Measurements from ENCODE around the gene RBM17. TPM values are rescaled to one million over a fixed set of nuclear protein-coding genes. Genes with fewer than 3 reads are reported as not detected.
"Not testable (repeated sequence)": the region's sequence is repeated elsewhere in the genome, so short reads cannot be mapped to it uniquely, and the experiment has no call there.

The RBM17 gene
- 69.5 and 94.6 TPM in 2 replicates for total RNA-seq

- peak; percentile 90 for DNase-seq (ENCODE audit: low read depth, low spot score)
Observed at GRCh38 chr10:6088721-6089333, at the start of gene RBM17. TSS of gene RBM17 (plus strand) at chr10:6089034. CDS start at chr10:6097066, 8,032 bp downstream.

GRCh38 chr10:6039711-6040110, 49.1 kb upstream of the RBM17 start:
- no peak for DNase-seq (ENCODE audit: low read depth, low spot score)

DNA sequence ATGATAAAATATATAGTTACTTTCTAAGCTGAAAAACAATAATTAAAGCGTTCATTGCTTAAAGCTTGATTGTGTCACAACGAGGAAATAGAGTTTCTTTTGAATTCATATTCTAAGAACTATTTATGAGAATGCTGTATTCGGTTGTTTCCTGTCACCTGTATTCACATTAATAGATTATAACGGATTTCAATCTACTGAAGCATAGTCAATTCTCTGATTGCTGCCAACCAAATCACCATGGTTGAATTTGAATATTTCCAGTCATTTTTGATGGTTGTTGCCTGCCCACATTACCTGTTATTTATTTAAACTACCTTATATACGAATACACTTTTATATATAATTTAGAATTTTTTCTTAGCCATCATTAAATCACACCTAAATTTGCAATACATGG, 48.6 kb upstream of the RBM17 start:
- DNase-seq (ENCODE audit: low read depth, low spot score): no peak

DNA sequence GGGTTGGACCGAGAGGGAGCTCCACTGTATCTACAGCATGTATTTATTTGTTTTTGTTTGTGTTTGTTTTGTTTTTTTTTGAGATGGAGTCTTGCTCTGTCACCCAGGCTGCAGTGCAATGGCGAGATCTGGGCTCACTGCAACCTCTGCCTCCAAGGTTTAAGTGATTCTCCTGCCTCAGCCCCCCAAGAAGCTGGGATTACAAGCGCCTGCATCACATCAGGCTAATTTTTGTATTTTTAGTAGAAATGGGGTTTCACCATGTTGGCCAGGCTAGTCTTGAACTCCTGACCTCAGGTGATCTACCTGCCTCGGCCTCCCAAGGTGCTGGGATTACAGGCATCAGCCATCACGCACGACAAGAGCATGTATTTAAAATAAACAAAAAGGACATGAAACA, 45.5 kb upstream of the RBM17 start:
- DNase-seq (ENCODE audit: low read depth, low spot score): not testable (repeated sequence)

- DNase-seq (ENCODE audit: low read depth, low spot score): no peak
Observed at GRCh38 chr10:6044060-6044459, 44.8 kb upstream of the RBM17 start.

DNA sequence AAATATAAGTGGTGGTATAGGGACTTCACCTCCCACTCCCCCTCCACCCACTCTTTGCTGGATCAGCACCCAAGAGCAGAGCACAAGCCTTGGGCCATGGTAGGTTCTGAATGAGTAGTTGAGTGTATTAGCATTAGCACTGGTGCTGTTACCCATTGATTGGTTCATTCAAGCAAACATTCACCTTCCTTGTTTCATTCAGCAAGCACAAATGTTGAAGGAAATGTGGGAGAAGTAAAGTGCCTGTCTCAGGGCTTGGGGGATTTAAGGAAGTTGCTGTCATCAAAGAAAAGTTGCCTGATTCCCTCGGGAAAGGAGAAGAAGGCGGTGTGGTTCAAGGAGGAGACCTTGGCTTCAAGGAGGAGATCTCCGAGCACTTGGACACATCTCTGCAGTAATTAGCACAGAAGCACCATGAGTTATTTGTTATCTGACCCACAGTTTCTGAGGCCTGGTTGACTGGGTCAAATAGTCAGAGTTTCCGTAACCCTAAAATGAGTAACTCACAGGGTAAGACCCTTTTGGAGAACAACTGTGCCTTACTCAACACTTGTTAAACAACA, 44.0 kb upstream of the RBM17 start:
- no peak for DNase-seq (ENCODE audit: low read depth, low spot score)

GRCh38 chr10:6045314-6045848, 43.5 kb upstream of the RBM17 start:
- DNase-seq (ENCODE audit: low read depth, low spot score): no peak

DNA sequence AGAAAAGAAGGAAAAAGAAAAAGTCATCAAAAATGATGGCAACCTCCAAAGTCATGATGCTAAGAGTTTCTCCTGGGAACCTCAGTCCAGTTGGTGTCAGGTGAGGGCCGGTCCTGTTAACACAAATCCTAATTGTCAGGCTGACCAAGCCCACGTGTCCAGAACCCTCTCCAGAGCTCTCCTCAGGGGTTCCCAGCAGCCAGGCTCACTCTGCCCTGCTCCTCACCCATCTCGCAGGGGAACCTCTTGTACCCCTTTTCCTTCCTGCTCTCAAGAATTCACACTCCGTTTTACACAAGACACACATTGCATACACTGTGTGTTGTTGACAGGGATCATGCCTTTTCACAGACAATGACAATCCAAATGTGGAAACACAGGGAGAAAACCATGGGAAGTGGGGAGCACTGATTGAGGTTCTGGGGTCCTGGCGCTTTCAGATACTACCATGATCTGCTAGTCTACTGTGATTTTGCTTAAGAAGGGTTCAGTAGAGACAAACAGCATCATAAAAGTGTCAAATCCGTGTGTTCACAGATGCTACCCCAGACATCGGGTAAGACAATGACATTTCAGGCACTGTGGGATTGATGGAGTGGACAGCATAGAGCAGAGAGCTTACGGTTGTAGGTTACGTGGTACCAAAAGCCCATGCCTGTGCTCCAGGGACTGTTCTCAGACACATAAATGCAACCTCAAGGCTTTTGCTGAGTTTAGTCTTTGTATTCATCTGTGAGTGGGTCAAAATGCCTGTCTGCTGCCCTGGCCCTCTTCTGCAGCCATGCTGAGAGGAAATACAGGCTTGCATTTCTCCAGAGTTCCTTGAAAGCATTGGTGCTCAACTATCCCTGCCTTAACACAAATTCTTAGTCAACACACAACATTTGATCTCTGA, 42.7 kb upstream of the RBM17 start:
- DNase-seq (ENCODE audit: low read depth, low spot score): no peak

GRCh38 chr10:6046773-6047611, 41.8 kb upstream of the RBM17 start:
- DNase-seq (ENCODE audit: low read depth, low spot score): no peak

- DNase-seq (ENCODE audit: low read depth, low spot score): no peak
Observed at GRCh38 chr10:6047847-6048246, 41.0 kb upstream of the RBM17 start.

DNA sequence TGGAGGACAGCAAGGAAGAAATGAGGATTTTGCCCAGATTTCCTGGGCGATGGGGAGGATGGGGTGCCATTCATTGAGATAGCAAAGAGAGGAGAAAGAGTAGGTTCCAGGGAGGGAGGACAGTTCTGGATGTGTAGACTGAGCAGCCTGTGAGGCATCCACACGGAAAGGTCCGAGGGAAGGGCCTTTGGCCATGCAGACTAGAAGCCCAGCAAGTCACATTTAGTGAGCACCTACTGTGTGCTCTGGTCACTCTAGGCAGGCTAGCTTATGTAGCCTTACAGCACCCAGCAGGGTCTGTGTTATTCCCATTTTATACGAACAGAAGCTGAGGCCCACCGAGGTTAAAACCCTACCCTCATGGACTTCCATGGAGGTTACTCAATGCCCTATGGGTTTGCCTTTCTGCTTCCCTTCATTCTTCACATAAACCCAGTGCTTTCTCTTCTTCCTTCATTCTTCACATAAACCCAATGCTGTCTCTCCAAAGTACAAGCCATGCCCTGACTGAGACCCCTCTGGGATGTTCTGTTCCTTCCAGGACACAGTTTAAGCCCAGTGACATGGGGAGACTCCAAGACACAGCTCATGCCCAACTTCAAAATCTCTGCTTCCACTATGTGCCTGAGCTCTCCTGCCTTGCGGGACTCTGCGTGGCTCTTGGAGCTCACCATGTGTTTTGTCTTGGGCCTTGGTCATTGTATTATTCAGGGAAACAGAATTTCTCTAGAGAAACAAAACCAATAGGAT, 40.4 kb upstream of the RBM17 start:
- DNase-seq (ENCODE audit: low read depth, low spot score): no peak

DNA sequence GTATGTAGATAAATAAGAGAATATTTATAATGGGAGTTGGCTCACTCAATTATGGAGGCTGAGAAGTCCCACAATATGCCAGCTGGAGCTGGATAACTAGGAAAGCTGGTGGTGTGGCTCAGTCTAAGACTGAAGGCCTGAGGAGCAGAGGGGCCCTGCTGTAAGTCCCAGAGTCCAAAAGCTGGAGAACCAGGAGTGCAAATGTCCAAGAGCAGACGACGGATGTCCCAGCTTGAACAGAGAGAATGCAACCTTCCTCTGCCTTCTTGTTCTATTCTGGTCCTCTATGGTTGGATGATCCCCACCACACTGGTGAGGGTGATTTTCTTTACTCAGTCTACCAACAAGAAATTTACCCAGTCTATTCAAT, 39.8 kb upstream of the RBM17 start:
- DNase-seq (ENCODE audit: low read depth, low spot score): no peak

GRCh38 chr10:6050801-6051445, 37.9 kb upstream of the RBM17 start:
- no peak for DNase-seq (ENCODE audit: low read depth, low spot score)

DNA sequence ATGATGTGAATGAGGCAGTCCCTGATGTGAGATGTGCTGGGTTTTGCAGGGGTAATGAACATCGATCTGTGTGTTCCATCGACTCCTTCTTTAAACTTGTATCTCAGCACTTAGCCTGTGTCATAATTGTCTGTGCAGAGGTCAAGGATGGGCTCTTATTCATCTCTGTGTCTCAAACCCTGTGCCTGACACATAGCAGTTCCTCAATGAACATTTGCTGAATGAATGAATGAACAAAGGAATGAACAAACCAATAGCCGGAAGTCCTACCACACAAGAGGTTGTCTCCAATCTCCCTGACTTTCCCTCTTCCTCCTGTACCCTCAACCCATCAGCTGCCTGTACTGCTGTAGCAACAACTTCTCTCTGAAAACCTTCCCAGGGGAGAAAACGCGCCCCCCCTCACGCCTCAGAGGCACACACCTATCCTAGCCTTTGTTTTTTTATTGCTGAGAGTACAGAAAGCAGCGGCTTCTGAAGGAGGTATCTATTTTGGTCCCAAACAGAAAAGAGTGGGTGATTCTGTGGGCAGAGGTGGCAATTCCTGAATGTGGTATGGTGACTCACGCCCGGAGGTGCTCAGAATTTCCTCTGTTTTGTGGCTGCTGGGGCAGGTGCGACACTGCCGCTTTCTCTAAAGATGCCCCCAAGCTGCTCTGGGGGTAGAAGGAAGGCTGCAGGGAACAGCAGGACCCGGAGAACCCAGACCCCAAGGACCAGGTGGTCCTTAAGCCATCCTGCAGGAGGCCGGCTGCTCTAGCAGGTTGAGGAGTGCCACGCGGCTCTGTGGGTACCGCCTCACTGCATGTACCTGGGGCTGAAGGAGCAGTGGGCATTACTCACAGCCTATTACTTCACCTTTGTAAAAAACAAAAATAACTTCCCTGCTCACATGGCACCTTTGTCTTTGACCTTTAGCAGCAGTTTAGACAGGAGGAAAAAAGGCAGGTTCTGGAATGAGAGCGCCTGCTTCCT, 36.3 kb upstream of the RBM17 start:
- no peak for DNase-seq (ENCODE audit: low read depth, low spot score)

DNA sequence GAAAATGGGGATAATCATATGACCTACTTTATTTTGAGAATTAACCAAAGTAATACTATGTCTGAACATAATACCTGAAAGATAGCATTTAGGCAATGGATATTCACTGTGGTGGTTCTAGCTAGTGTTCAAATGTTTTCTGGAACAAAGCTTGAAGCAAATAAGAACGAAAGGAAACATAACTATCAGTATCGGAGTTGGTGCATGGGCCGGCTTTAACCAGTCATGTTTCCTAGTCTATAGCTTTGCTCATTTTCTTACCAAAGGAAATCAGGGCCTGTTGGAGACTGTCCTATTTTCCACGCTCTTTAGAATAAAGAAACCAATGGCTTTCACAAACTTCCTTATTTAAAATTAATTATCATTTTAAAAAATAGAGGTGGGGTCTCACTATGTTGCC, 35.5 kb upstream of the RBM17 start:
- no peak for DNase-seq (ENCODE audit: low read depth, low spot score)

- DNase-seq (ENCODE audit: low read depth, low spot score): no peak
Observed at GRCh38 chr10:6053816-6054631, 34.8 kb upstream of the RBM17 start.

- no peak for DNase-seq (ENCODE audit: low read depth, low spot score)
Observed at GRCh38 chr10:6054884-6055283, 34.0 kb upstream of the RBM17 start.

GRCh38 chr10:6055929-6056328, 32.9 kb upstream of the RBM17 start:
- no peak for DNase-seq (ENCODE audit: low read depth, low spot score)
